ENCODE data around the gene SLC16A10.

DNA sequence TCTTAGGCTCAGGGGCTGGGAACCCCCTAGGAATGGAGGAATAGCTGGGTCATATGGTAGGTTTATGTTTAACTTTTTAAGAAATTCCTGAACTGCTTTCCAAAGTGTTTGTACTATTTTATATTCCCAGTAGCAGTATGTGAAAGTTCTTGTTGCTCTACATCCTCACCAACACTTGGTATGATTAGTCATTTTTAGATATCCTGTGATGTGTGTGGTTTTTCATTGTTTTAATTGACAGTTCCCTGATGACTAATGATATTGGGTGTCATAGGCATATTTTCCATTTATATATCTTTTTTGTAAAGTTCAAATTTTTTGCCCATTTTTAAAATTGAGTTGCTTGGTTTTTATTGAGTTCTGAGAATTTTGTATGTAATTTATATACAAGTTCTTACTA is 72.3 kb downstream of the SLC16A10 start:
- no peak for TF ChIP-seq SIN3A (IDR thresholded peaks at IDR 0.05; ENCODE audit: borderline replicate concordance, insufficient read depth, low read depth, low read length)
- TF ChIP-seq, protein P1, sequence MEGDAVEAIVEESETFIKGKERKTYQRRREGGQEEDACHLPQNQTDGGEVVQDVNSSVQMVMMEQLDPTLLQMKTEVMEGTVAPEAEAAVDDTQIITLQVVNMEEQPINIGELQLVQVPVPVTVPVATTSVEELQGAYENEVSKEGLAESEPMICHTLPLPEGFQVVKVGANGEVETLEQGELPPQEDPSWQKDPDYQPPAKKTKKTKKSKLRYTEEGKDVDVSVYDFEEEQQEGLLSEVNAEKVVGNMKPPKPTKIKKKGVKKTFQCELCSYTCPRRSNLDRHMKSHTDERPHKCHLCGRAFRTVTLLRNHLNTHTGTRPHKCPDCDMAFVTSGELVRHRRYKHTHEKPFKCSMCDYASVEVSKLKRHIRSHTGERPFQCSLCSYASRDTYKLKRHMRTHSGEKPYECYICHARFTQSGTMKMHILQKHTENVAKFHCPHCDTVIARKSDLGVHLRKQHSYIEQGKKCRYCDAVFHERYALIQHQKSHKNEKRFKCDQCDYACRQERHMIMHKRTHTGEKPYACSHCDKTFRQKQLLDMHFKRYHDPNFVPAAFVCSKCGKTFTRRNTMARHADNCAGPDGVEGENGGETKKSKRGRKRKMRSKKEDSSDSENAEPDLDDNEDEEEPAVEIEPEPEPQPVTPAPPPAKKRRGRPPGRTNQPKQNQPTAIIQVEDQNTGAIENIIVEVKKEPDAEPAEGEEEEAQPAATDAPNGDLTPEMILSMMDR (IDR thresholded peaks at IDR 0.05) = no peak
